G401.6 (cell line): ENCODE results near the gene AIM2.
A peak's percentile ranks its signal among the peaks of the same experiment; 100 is the strongest.
"Not testable (repeated sequence)": the region's sequence is repeated elsewhere in the genome, so short reads cannot be mapped to it uniquely, and the experiment has no call there.

Source experiments
- FAIRE-seq: peaks from 2 replicates; lab custom pipeline; 2012; peaks lifted over from hg19 to GRCh38; lab: Jason Lieb, UNC

Gene AIM2

DNA sequence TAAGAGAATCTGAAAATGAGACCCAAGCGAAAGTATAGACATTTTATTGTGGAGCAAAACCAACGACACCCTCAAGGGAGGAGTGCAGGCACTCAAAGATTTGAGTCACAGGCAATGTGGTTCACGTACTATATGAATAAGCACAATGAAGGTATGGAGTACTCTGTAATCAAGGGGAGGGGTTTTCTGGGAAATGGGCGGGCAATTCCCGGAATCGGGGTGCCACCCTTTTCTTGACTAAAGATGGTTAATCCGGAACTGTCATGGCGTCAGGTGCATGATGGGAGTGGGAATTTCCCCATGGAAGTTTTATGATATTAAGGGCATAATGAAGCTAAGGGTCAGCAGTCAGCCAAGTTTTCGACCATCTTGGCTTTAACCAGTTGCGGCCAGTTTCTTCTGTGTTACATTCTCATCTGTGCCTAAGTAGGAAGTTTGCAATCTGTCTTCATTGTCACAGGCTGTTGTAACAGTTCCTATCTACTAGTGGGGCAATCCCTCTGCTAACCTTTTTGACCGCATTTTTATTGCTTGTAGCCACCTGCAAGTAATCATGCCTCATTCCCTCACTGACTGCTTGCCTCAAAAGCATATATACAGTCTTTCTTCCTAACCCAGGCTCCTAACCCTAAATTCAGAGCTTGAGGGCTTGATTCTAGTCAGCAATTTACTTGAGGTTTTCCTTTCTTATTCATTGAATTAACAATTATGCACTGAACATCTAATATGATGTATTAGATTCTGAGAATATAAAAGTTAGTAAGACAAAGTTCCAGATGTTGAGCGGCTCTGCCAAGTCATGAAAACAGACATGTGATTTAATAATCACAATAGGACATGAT, 775 bp upstream of the AIM2 start:
- FAIRE-seq = no peak

DNA sequence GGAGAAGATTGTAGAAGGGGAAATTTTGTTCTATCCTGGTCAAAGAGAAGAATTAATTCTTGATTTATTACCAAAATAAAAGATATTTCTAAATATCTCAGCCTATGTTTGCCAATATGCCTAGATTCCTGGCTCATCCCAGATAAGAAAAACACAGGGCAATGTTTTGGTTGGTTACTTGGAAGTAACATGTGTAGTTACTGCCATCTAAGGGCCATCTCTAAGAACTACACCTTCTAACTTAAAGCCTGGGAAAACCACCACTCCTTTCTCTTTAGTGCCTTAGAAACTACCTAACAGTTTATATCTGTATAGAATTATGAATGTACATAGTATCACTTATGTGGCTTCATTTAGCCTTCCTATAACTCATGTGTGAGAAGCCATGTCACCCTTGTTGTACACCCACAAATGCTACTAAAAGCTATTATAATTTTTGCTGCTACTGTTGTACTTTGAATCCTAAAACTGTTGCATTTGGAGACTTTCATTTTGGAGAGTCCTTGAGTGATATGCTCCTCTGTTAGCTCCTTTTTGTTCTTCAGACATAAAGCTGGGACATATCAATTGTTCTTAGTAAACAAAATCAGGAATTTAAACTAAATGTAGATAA, 4.5 kb downstream of the AIM2 start:
- peak; percentile 95 for FAIRE-seq

DNA sequence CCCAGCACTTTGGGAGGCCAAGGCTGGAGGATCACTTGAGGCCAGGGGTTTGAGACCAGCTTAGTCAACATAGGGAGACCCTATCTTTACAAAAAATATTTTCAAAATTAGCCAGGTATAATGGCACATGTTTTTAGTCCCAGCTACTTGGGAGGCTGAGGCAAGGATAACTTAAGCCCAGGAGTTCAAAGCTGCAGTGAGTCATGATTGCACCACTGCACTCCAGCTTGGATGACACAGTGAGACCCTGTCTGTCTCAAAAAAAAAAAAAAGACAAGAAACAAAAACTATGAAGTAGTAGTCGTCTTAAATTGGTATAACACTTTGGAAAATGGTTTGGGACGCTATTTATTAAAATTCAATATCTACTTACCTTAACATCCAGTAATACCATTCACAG, 7.7 kb downstream of the AIM2 start:
- no peak for FAIRE-seq

DNA sequence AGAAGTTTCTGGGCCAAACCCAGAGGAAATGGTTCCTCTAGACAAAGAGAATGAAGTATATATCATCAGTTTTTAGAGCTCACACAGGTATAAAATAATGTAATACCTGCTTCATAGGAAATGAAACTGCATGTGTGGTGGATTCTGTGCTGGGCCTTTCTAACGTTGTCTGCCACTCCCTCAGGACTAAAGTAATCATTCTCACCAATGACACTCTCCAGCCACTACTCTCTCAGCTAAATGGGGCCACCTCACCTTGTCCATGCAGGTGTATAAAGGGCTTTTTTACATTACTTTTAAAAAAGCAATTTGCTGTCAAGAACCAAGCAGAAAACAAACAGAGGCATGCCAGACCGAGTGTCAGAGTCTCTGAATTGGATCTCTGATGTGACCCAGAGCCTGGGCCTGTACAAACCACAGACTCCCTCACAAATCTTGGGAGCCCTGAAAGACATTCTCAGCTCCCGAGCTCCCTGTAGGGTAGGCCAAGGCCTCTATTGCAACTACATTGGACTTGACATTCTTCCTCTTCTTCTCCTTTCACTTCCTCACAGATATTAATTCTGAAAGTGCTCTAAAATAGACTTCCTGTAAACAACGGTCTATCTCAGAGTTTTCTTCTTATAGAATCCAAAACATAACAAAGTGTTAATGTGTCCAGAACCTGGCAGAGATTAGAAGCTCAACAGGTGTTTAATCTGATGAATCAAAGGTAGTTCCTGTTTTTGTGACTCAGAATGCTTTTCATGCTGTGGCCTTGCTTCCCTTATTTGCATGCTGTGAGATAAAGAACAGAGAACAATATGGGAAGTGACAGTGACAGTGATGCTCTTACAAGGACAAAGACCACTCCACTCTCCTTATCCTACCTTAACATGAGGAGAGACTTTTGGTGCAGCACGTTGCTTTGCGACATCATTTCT, 8.6 kb downstream of the AIM2 start:
- no peak for FAIRE-seq

DNA sequence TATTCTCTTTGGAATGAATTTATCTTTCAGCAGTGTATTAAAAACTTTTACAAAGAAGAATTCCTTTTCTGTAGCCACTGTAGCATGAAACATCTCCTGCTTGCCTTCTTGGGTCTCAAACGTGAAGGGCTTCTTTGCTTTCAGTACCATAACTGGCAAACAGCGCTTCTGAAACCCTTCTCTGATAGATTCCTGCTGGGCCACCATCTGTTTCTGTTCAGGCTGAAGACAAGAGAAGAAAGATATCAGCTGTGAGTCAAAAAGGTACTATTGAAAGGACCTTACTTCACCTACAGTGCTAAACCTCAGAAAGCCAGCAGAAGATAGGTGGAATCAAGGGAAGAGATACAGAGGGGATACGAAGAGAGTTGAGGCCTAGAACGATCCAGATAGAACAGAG, 10.5 kb downstream of the AIM2 start:
- no peak for FAIRE-seq

DNA sequence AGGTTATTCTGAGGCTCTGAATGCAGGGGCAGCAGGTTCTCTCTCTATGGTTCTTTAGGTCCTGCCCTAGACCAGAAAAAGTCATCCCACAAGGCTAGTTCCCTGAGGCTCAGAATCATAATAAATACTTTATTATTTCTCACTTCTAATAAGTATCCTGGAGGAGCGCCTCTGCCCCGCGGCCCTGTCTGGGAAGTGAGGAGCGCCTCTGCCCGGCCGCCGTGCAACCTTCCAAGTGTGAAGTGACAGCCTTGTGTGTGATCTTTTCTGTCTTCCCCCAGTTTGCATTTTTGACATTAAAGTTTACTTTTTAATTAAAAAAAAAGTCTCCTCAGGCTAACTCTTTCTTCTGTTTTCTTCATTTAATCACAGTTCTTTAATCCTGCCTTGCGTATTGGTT, 11.5 kb downstream of the AIM2 start:
- no peak for FAIRE-seq

DNA sequence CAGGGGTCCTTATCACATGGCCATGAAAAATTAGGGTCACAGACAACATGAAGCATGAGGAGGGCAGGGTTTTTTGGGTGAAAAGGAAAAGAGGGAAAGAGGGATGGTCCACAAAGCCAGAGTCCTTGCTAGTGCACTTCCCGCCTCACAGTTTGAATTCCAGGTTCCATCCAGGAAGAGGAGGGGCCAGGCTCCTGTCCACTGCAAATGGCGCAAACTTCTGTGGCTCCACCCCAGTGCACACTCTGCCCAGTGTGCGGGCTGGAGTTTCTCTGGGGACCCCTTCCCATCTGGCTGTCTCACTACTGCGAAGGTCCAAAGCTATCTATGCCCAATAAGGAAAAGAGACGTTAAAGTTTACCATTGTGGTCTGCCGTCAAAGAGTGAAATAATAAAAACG, 17.8 kb downstream of the AIM2 start:
- no peak for FAIRE-seq

DNA sequence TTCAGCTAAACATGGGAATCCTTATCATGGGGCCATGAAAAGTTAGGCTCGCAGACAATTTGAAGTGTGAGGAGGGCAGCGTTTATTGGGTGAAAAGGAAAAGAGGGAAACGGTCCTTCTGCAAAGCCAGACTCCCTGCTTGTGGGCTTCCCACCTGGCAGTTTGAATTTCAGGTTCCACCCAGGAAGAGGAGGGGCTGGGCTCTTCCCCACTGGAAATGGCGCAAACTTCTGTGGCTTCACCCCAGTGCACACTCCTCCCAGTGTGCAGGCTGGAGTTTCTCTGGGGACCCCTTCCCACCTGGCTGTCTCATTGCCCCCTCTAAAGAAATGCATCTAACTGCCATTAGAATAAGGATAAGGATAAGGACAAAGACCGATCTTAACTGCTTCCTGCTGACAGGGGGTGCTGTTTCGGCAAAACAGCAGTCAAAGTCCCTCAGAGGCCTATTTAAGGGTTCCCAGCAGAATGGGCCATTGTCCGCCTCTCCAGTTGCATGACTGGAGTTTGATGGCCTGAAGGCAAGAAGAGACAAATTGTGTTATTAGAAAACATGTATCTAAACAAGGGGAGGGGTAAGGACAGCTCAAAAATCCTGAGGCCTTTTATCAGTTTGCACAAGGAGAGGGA, 20.4 kb downstream of the AIM2 start:
- FAIRE-seq = no peak

DNA sequence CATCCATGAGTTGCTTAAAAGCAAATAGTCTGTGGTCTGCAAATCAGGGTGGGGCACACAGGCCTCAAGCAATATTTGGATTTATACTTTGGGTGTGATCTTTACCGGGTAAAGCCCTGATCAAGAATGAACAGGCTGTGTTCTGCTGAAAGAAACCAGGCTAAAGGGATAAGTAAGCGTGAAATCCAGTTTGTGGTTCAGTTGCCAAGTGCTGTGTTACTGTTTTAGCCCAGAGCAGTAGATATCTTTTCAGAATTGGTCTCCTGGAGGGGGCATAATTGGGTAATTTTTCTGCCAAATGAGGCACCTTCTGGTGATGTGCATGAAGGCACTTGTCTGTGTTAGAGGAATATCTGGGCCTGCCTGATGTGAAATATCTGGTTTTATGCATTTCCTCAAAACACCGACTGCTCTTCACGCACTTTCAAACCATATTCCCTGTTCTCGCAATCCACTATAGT, 21.4 kb downstream of the AIM2 start:
- FAIRE-seq = no peak

DNA sequence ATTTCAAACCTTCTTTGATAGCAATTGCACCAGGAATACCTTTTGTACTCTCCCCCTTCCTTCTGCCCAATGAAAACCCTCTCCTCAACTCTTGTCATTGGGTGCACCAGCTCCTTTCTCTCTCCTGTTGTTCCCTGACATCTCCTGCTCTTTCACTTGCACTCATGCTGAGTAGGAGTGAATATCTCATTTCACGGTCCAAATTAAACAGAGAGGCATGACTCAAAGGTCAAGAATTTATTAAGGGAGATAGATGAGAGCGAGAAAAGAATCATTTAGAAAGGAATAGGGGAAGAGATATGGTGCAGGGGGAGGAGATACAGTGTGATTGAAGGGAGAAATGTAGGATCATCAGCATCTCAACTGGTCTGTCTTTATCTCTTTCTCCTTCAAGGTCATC, 22.1 kb downstream of the AIM2 start:
- no peak for FAIRE-seq

DNA sequence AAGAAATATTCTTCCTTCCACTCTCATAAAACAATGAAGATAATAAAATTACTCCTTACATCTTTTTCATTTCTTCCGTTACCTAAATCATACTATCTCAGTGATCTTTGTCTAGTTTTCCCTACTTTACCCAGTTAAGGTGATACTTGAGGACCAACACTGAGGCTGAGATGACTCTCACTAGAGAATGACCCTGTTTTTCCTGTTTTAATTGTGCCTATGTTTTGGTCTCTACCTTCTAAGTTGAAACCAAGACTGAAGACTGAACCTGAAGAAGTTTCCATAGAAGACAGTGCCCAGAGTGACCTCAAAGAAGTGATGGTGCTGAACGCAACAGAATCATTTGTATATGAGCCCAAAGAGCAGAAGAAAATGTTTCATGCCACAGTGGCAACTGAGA, 25.1 kb downstream of the AIM2 start:
- no peak for FAIRE-seq

DNA sequence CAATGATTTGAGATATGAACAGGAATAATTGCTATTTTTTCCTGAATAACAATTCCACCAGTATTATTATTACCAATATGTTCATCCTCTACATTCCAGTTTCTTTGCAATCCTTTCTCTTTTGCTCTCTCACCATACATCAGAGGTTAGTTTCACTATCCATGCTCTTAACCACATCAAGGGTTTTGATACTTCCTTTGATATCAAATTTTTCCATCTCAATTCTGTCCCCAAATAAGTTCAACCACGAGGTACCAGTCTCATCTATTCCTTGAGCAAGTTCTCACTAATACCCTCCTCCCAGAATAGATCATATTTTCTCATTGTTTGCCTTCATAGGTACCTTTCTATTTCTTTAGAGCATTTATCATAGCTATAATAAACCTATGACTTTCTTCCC, 30.1 kb downstream of the AIM2 start:
- FAIRE-seq = not testable (repeated sequence)

DNA sequence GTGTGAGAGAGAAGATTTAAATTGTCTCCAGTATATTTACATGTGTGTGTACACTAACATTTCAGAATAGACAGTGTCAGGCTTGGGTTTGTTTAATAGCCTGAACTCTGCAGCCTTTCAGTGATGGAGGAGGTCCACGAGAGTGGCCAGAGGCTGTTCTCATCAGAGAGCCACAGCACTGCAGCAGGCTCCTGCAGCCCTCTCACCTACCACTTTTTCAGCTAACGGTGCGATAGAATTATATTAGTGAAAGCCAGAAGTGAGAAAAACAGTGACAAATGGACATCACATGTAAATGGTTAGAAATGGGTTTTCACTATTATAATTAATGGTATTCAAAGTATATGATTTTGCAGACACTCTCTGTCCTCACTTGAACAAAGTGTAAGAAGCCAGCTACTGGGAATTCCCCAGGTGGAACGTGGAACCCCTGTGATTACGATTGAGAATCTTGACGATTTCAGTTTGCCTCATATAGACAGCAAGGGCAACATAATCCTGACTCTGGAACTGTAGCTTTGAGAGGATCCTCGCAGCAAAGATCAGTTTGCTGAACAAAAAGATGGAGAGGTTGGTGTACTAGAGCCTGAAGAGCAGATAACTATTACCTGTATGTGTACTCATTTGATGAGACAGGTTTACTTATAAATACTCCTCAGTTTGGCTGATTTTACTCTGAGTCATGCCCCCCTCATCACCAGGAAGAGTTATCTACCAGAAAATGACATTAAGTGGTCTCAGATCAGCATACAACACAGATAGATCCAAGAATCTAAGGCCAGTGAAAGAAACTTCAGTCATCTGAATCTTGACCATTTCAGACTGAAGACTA, 35.5 kb downstream of the AIM2 start:
- FAIRE-seq = no peak

DNA sequence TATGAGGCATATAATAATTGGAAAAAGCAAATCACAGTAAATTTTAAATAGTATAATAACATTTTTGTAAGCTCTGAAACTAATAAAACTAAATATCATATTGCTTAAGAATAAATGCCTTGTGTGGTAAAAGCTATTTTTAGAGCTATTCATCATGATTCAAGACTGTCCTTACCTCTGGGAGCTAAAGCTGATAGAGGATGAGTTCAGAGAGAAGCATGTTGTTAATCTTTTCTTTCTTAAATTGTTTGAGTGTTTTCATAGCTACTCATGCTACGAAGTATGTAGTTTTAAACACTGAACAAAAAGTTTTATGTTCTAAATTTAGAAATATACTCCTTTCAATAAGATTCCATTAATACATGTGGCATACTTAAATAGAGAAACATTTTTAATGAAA, 36.4 kb downstream of the AIM2 start:
- no peak for FAIRE-seq

DNA sequence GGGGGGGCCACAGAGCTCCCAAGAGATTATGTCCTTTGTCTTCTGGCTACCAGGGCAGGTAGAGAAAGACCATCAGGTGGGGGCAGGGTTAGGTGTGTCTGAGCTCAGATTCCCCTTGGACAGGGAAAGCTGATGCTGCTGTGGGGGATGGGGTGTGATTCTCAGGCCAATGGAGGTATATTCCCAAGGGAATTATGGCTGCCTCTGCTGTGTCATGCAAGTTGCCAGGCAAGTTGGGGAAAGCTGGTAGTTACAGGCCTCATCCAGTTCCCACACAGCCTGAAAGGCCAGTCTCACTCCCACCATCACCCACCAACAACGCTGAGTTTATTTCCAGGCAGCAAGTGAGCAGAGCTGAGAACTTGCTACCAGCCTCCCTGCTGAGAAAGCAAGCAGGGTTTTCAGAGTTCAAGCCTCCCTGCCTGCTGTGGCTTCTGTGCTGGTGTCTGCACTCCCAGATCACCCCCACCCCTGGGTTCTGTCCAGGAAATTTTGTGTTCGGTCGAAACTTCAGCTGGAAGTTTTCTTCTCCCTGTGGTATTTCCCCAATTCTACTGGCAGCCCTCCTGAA, 45.6 kb downstream of the AIM2 start:
- no peak for FAIRE-seq

DNA sequence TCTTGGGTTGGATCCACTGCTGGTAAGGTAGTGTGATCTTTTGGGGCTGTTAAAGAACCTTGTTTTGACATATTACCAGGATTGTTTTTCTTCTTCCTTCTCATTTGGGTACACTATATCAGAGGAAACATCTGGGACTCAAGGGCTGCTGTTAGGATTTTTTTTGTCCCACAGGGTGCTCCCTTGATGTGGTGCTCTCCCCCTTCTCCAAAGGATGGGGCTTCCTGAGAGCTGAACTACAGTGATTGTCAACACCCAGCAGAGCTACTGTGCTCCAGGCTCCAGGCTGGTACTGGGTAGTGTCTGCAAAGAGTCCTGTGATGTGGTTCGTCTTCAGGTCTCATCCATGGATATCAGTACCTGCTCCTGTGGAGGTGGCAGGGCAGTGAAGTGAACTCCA, 46.3 kb downstream of the AIM2 start:
- no peak for FAIRE-seq

DNA sequence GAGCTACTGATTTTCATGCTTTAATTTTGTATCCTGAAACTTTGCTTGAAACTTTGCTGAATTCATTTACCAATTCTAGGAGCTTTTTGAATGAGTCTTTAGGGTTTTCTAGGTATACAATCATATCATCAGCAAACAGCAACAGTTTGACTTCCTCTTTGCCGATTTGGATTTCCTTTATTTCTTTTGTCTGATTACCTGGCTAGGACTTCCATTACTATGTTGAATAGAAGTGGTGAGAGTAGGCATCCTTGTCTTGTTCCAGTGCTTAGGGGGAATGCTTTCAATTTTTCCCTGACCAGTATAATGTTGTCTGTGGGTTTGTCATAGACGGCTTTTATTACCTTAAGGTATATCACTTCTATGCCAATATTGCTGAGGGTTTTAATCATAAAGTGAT, 49.7 kb downstream of the AIM2 start:
- not testable (repeated sequence) for FAIRE-seq

DNA sequence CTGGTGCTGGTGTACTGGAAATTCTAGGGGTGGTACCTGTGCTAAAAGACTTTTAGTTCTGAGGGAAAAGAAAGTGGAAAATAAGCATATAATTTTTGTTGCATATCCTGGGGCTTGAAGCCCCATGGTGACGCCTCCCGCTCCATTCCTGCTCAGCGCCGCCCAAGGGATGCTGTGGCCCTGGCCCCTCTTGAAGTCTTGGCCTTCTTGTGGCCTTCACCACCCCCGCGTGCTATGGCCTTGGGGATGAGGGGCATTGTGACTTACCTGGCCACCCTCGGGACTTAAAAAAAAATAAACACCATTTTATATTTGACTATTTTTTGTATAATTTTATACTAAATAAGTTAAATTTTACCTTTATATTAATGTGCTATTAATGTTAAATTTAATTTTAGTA, 51.5 kb downstream of the AIM2 start:
- FAIRE-seq = peak; percentile 49

DNA sequence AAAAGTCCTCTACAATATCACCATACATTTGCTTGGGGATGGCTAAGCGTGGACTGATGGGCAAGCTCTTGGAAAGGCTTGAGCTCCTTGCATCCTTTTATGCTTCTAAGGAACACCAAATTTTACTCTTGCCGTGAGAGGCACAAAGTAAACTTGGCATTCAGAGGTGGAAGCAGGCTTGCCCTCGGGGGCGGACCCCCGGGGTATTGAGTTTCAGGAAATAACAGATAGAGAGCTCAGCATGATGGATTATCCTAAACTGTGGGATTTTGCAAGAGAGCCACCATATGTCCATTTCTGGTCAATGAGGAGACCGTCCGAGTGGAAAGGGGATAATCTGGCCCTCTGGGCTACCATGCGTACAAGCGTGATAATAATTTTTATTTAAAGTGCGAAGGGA, 52.8 kb downstream of the AIM2 start:
- FAIRE-seq = no peak

DNA sequence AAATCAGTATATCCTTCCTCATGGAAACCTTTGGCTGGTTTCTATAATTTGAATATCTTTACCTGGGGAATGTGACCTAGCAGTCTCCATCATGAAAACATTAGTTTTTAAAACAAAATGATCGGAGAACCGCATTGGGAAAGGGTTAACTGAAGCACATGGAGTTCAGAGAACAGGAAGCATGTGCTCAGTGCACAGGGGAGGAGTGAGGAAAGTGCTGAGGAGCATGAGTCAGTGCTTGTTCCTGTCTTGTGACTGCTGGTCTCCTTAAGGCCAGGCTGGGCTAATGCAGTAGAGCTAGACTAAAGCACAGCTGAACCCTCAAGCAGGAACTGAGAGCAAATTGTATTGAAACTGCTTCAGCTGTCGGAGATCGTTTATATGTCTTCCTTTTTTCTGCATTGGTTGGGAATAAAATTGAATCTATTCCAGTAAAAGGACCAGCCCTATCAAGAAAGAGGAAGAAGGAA, 61.1 kb downstream of the AIM2 start:
- no peak for FAIRE-seq

DNA sequence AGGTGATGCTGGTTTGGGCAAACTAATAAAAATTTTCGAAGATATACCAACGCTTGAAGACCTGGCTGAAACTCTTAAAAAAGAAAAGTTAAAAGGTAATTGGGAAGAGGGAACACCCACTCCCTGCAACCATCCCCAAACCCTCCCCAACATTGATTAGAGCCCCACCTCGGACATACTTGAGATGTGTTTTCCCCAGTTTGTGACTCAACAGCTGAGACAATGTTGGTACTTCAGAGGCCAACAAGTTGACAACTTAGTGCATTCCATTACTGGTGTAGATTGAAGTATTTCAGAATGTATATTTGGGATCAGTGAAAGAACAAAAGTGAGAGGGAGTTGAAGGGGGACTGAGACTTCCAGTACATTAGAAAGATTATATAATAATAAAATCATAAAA, 61.7 kb downstream of the AIM2 start:
- FAIRE-seq = no peak
